Measurements from ENCODE around the gene SCAI.
"Not testable (repeated sequence)": the region's sequence is repeated elsewhere in the genome, so short reads cannot be mapped to it uniquely, and the experiment has no call there.

Gene SCAI

DNA sequence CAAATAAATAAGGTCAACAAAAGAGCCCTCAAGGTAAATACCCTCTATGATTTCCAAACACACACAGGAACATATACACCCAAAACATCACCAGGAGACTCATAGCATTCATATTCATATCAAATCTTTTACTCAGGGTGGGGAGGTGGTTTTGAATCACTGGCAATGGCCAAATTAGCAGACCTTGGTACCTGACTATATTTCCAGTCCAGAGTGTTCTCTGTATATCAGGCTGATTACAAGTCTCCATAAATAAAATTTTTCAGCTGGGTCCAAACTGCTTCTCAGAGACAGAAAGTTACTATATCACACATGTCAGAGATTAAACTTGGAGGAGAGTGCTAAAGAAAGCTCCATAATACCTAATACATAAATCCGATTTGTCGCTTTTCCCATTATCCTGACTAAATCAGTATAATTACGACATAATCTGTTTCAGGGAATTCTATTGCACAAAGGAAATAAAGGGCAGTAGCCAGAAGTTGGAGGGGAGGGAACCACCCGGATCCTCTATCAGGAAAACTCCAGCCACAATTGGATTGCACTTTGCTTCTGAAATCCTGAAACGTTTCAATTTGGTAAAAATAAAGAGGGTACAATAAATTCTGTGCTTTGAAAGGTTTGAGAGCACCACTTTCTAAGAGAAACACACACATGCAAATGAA, 195.5 kb downstream of the SCAI start:
- DNase-seq (ENCODE audit: low spot score), result no peak

DNA sequence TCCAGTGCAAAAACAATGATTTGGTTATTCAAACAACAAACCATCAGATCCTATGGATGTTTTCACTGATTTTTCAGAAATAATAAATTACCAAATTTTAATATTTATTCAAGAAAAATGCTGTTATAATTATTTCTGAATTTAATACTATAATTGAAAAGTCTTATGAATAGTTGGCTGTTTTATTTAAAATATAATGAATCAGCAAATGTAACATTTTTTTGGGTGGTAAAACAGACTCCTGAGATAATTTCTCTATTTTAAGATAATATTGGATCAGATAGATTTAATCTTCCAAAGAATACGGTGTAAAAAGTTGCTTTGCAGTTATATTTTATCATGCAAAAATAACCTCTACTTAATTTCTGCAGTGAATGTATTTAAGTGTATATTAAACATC, 197.2 kb downstream of the SCAI start:
- no peak for DNase-seq (ENCODE audit: low spot score)

DNA sequence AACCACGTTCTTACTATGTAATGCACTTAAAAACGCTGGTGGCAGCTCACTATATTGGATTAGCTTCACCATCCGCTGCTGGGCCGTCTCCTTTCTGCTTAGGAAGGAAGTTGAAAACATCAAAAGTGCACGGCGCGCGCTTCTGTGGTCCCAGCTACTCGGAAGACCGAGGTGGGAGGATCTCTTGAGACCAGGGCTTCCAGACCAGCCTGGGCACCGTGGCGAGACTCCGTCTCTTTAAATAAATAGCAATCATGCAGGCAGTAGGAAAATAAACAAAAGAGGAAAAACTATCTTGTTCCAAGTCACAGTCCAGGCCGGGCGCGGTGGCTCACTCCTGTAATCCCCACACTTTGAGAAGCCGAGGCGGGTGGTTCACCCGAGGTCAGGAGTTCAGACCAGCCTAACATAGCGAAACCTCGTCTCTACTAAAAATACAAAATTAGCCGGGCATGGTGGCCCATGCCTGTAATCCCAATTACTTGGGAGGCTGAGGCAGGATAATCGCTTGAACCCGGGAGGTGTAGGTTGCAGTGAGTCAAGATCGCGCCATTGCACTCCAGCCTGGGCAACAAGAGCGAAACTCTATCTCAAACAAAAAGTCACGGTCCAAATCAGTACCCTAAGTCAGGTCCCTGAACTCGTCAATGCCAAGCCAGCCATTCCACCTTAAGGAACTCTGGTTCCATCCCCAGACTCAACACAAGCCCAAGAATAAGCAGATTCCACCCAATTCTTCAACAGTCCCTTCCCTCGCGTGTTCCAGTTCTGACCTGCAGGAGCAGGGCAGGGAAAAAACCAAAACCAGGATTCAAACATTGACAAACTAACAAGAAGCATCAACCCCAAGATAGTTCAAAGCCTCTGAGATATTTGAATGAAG, 201.4 kb downstream of the SCAI start:
- peak; percentile 61 for DNase-seq (ENCODE audit: low spot score)

DNA sequence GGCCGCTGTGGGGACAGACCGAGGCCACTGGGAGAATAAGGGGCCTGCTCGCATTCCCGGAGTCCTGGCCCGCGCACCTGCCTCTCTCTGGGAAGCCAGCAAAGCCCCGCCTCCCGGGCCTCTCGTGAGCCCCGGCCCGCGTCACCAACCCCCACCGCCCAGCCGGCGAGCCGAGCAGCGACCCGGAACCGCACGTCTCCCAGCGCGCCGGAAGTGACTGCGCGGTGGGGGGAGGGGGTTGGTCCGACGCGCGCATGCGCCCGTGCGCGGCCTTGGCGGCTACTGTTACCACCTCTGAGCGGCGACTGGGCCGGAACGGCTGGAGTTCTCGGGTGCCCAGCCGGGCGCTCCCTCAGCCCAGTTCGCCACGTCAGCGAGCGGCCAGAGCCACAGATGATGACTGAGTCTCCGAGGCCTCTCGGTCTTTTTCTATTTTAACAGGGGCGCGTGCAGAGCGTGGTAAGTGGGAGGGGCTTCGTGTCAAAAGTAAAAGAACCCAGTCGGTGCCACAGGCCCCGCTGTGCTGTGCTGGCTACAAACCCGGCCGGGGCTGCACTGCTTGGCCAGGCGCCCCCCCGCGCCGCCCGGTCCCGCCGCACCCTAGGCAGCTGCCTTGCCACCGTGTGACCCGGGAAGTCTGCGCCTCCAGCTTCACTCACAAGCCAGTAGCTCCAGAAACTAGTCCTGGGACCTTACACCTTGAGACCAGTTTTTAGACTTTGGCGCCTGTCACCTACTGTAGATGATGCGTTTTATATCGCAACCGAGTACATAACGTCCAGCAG, 202.2 kb downstream of the SCAI start, which contains the start of gene GOLGA1:
TSS of gene GOLGA1 (minus strand) at position 190 of the 785 bp plus-strand sequence. CDS start 2,372 bp downstream, outside the sequence.
- DNase-seq (ENCODE audit: low spot score), result peak; percentile 98

DNA sequence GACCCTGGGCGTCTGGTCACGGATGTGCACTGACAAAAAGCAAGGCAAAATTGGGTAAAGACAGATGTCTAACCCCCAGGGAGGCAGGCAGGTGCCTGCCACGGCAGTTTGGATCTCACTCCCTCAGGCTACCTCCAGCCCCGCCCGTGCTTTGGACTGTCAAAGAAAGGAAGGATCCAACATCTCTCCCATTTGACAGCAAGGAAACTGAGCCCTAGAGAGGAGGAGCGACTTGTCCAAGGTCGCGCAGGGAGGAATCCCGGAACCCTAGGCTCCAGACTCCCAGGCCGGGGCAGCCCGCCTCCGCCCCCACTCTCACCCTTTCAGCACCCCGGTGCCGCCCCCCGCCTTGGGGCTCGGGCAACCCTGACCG, 202.8 kb downstream of the SCAI start:
- DNase-seq (ENCODE audit: low spot score), result no peak

DNA sequence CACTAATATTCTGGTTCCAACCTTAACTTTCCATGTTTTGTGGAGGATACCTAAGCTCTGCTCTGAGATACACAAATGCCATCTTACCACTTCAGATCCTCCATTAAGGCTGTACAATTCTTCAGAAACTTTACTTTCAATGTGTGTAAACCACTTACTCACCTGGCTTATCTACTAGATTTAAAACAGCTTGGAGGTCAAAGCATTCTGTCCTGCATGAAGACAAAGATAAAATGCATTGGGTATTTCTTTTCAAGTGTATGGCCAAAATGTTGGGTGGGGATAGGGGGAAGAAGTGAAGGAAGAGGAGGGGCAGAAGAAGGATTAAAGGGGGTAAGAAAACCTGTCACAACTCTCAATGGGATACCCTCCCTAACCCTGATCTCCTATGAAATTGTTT, 203.4 kb downstream of the SCAI start:
- DNase-seq (ENCODE audit: low spot score), result no peak

DNA sequence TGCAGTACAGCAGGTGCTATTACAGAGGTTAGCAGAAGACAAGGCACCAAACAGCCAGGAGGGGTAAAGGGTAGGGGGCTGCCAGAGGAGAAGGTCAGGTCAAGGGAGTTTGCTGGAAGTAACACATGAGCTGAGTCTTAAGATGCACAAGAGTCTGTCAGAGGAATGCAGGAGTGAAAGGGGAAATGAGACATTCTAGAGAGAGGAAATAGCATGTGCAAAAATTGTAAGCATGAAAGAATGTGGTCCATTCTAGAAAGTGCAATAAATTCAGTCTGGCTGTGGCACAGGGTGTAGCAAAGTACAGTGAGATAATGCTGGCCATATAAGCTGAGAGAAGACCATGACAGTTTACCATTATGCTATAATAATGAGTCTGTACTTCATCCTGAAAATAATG, 209.0 kb downstream of the SCAI start:
- no peak for DNase-seq (ENCODE audit: low spot score)

DNA sequence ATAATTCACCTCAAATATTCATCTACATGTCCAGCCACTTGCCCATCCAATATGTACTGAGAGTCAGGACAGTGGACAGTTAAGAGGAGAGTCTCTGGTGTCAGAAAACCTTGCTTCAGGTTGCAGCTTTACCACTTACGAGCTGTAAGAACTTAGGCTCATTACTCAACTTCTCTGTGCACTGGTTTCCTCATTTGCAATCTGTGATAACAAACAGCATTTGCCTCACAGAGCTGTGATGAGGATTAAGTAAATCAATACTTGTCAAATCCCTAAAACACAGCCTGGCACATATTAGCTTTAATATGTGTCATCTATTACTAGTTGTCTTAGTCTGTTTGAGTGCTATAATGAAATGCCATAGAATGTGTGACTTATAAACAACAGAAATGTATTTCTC, 211.0 kb downstream of the SCAI start:
- no peak for DNase-seq (ENCODE audit: low spot score)

DNA sequence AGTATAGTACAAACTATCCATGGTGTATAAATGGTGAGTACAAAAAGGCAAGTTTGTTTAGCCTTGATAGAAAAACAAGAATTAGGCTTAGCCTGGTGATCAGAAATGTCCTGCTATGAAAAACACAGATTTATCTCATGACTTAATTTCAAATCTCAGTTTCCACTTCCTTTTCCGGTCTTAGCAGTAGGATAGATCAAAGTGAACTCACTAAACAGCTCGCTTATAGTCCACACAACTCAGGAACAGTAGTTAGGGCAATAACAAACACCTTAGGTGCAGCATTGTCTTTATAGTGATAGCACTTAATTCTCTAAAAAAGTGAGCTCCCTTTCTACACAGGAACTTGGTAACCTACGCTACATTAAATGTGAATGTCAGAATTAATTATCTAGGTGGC, 213.9 kb downstream of the SCAI start:
- no peak for DNase-seq (ENCODE audit: low spot score)

DNA sequence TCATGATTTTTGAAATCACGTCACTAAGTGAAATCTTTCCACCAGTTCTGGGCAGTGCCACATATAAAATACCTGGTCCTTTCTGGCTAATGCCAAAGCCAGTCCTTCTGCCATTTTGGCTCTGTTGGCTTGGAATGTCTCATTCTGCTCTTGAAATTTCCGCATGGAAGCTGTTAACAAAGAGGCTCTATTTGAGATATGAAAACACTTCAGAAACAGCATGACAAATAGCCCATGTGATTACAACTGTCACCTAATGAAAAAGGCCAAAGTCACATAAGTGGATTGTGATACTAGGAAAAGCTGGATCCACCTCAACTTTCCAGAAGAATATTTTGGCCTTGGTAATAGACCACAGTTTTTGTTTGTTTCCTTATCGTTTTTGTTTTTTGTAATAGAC, 215.2 kb downstream of the SCAI start:
- no peak for DNase-seq (ENCODE audit: low spot score)

DNA sequence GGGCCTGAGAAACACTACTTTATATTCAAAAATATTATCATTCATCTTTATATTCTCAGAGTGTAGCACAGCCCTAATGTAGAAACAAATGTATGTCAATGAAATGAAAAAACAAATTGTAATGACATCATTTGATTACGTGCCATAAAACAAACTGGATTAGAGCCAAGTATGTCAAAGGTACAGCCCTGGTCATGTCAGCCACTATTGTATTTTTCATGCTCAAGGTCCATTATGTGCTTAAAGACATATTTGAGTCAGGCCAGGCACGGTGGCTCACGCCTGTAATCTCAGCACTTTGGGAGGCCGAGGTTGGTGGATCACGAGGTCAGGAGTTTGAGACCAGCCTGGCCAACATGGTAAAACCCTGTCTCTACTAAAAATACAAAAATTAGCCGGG, 222.9 kb downstream of the SCAI start:
- DNase-seq (ENCODE audit: low spot score), result not testable (repeated sequence)

DNA sequence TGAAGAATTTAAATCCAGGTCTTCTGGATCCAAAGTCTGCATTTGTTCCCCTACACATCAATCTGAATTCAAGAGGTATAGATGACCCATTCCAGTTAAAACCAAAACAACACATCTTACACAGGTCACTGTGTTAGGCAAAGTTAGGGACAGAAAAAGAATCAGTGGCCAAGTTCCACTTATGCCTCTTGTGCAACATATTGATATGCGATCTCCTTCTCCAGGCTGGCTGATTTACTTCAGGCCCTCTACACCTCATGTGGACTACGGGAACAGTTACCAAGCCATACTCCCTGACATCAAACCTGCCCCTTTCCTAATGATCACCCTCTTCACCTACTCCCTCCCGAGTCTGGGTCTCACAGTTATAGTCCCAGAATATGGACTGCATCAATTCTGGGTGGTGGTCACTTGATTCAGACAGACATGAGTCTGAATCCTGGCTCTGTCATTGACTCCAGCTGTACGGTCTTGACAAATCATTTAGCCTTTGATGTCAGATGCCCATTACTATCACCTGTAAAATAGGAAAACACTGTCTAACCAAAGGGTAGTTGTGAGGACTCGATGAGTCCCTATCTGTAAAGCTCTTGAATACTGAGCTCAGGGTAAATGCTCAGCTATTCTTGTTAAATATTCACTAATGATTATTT, 228.4 kb downstream of the SCAI start:
- no peak for DNase-seq (ENCODE audit: low spot score)

DNA sequence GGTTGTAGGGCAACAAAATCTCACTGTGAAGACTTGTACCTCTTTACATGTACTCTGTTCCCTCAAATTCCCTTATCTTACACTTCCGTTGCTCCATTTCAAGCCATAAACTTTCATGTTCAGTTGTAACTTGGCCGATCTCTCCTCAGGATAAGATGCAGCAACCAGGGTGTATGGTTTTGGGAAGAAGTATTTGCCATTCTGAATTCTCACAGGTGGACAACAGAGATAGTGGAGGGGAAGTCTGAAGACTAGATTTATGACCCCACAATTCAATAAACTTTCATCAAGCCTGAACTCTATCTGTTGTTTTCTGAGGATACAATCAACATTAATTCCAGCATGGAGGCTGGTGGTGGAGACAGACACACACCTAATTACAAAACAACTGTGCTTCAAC, 229.9 kb downstream of the SCAI start:
- DNase-seq (ENCODE audit: low spot score), result no peak

DNA sequence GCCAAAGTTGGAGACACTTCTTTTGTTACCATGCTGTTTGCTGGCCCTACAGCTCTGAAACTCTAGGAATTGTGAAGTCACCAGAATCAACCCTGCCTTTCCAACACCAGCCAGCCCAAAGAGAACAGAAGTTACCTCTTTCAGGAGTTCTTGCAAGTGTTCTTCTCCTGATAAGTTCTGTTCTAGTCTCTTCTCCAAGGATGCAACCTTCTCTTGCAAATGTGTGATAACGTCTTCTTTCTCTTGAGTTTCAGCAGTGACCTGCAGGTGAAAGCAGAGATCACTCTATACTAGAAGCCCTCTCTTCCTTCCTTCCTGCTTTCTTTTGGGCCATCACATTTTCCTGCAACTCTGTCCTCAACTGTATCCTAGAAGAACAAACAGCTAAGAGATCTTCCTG, 231.6 kb downstream of the SCAI start:
- no peak for DNase-seq (ENCODE audit: low spot score)

DNA sequence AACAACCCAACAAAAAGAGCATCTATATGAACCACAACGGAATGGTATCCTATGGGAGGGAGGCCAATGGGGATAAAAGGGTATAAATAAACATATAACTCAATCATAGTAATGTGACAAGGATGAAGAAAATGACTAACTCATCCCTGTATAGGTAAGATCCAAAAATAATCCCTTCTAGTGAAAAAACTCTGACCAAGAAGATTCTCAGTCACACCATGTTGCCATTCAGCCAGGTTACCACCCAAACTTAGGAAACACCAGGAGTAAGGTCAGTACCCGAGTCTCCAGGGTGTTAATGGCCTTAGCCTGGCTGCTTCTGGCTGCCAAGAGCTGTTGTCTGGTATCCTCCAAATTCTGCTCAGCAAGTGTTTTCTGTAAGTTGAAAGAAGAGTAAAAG, 235.2 kb downstream of the SCAI start:
- DNase-seq (ENCODE audit: low spot score), result no peak

DNA sequence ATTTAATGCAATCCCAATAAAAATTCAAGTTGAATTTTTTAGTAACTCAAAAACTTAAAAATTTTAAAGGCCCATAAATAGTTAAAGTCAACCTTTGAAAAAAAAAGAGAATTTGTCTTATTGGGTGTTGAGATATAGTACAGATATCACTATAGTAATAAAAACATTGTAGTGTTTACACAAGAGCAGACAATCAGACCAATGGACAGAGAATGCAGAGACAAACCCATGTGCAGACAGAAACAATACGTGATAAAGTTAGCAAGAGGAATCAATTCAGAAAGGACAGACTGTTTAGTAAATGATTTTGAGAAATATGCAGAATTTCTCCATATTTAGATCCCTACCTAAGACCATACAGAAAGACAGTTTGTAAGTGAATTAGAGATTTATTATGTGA, 236.4 kb downstream of the SCAI start:
- no peak for DNase-seq (ENCODE audit: low spot score)

DNA sequence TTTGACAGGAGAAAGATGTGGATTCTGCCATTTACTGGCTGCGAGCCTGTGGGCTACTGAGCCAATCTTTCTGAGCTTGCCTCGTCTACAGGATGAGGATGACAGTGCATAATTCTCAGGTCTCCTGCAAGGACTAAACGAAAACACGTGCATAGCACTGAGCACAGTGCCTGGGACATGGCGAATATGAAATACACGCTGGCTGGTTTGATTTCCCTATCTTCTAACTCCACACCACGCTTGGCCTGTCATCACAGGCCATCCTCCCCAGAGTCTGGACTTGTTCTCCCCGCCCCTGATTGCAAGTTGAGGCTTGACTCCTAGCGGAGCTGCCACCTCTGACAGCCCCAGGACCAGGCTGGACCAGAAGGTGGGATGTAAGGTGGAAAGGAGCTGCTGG, 243.5 kb downstream of the SCAI start:
- no peak for DNase-seq (ENCODE audit: low spot score)

DNA sequence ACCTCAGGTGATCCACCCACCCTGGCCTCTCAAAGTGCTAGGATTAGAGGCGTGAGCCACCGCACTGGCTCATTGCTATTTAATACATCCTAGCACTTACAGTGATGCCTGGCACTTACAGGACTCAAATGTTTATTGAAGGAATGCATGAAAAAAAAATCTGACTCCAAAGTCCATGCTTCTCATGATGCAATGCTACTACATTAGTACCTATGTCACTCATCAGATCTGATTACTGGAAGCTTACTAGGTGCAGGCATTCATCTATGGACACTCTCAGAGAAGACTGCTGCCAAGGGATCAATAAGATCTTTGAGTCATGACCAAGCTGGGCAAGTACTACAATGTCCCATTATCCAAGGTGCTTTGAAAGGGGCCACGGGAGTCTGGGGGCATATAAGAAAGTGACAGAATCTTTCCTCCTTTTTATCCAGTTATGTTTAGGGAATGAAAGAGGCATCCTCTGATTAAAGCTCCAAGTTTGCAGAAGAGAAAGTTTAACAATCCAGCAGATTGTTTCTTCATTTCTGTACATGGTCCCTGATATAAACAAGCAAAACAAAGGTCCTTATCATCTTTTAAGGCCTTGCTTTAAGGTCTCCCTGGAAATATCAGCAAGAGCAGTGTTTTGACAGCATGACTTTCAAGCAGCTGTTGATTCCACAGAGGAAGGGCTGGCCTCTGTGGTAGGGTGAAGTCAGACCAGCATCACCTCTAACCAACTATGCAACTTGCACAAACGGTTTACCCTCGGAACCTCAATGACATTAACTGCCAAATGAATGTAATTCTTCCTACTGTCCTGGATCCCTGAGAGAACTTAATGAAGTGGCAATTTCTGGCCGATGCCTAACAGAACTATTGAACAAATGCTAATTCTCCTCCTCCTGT, 245.5 kb downstream of the SCAI start:
- DNase-seq (ENCODE audit: low spot score), result no peak

DNA sequence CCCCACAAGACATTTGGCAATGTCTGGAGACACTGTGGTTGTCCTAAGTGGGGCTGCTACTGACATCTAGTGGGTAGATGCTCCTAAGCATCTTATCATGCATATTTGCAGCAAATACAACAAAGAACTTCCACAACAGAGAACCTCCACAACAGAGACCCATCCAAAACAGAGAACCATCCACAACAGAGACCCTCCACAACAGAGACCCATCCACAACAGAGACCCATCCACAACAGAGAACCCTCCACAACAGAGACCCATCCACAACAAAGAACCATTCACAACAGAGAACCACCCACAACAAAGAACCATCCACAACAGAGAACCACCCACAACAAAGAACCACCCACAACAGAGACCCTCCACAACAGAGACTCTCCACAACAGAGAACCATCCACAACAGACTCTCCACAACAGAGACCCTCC, 248.6 kb downstream of the SCAI start:
- no peak for DNase-seq (ENCODE audit: low spot score)

DNA sequence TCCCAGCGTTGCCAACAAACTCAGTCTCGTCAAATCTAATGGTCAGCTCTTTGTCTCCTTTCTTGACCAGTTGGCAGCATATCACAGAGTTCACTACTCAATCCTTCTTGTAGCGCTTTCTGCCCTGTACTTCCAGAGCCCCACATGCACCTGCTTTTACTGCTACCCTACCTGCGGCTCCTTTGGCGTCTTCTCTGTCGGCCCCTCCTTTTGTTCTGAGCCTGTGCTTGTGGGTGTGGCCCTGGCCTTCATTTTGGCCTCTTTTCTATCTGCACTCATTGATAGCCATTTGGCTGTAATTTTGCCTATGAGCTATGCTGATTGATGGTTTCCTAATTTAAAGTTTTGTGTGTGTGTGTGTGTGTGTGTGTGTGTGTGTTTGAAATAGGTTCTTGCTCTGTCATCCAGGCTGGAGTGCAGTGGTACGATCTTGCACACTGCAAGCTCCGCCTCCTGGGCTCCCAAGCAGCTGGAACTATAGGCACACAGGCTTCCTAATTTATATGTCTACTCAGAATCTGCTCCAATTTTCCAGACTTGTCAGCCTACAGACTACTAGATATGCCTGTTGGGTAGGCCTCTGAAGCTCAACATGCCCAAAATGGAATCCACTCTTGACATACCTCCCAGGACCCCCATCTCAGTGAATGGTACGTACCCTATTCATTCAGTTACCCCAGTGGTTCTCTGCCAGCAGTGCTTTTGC, 249.1 kb downstream of the SCAI start:
- no peak for DNase-seq (ENCODE audit: low spot score)

Measured in ecto neural progenitor cell (in vitro differentiated cells).